GM12878 (cell line): ENCODE results near the gene ALDH1A1.

Experiments used
- ESRRA ChIP-seq: IDR thresholded peaks from 2 replicates; pipeline ENCODE4 v1.6.1; 2012; ENCODE audit warnings: mild to moderate bottlenecking, low read length, improper control_type of control experiment
- JUNB ChIP-seq: IDR thresholded peaks from 2 replicates; pipeline ENCODE4 v1.6.1; 2016; ENCODE audit warnings: antibody characterized with exemption, mild to moderate bottlenecking
- MYC ChIP-seq: IDR thresholded peaks from 2 replicates; pipeline ENCODE4 v1.6.1; 2011; ENCODE audit warnings: mild to moderate bottlenecking, low read length, moderate library complexity, inconsistent platforms; ENCODE audit not compliant: insufficient read depth, insufficient replicate concordance, insufficient read length, severe bottlenecking
- NR2F1 ChIP-seq: fragments of 450-650 bp; conservative IDR thresholded peaks from 2 replicates; pipeline ENCODE4 v1.6.1; 2017; ENCODE audit warnings: mild to moderate bottlenecking
- POLR2A ChIP-seq: IDR thresholded peaks from 2 replicates; pipeline ENCODE4 v1.6.1; 2011; ENCODE audit warnings: low read depth, mild to moderate bottlenecking, low read length
- POLR2AphosphoS5 ChIP-seq: IDR thresholded peaks from 2 replicates; pipeline ENCODE4 v1.6.1; 2011; ENCODE audit warnings: mild to moderate bottlenecking, low read length, inconsistent platforms
- SMC3 ChIP-seq: IDR thresholded peaks from 2 replicates; pipeline ENCODE4 v1.6.1; 2011; ENCODE audit warnings: low read length, improper control_type of control experiment, borderline replicate concordance
- SUZ12 ChIP-seq: fragments of 200-600 bp; sonication (generic); IDR thresholded peaks from one replicate; pipeline ENCODE4 v1.6.1; 2018; ENCODE audit warnings: antibody characterized with exemption, mild to moderate bottlenecking; ENCODE audit not compliant: unreplicated experiment
- TCF12 ChIP-seq: IDR thresholded peaks from 2 replicates; pipeline ENCODE4 v1.6.1; 2011; ENCODE audit warnings: low read depth, mild to moderate bottlenecking, low read length
- ZNF217 ChIP-seq: fragments of 450-650 bp; IDR thresholded peaks from 2 replicates; pipeline ENCODE4 v1.6.1; 2017; ENCODE audit warnings: antibody characterized with exemption, mild to moderate bottlenecking
- ZNF274 ChIP-seq: IDR thresholded peaks from one replicate; pipeline ENCODE4 v1.8.0; 2011; ENCODE audit not compliant: insufficient read length, insufficient read depth
- TF ChIP-seq, protein P1 (sequence below), 3 experiments: IDR thresholded peaks in 2 of 3; conservative IDR thresholded peaks in 1 of 3; 2 replicates each; pipeline ENCODE4 v1.5.1; 2011; ENCODE audit warnings: low read depth in 3 of 3, low read length in 3 of 3, mild to moderate bottlenecking in 3 of 3, control low read depth in 2 of 3, moderate library complexity in 2 of 3, inconsistent platforms in 1 of 3, mixed read lengths in 1 of 3; ENCODE audit not compliant: control insufficient read depth in 2 of 3, insufficient read depth in 1 of 3; ENCODE audit errors: extremely low read depth in 1 of 3
- TF ChIP-seq, protein P2 (sequence below): fragments of 450-650 bp; IDR thresholded peaks from 2 replicates; pipeline ENCODE4 v1.6.1; 2017; ENCODE audit warnings: mild to moderate bottlenecking

DNA sequence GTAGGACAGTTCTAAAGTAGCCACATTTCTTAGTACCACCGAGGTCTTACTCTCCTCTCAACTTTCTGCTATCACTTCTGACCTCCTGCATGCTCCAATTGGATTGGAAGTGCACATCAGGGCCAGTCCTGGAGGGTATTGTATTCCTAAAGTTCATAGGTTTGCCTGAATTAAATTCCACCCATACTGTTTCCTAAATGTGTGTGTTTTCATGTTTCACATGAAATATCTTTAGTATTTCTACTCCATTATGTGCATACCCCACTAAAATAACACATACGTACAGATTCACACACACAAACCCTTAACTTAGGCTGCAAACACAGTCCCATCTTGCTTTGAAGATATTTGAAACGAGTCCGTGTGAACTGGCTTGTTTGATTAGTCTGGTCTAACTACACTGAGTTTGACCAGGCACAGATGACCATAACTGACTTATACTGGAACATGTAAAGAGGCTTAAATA is 24.8 kb downstream of the ALDH1A1 start:
- no peak for TF ChIP-seq SMC3
- TF ChIP-seq, protein P1, sequence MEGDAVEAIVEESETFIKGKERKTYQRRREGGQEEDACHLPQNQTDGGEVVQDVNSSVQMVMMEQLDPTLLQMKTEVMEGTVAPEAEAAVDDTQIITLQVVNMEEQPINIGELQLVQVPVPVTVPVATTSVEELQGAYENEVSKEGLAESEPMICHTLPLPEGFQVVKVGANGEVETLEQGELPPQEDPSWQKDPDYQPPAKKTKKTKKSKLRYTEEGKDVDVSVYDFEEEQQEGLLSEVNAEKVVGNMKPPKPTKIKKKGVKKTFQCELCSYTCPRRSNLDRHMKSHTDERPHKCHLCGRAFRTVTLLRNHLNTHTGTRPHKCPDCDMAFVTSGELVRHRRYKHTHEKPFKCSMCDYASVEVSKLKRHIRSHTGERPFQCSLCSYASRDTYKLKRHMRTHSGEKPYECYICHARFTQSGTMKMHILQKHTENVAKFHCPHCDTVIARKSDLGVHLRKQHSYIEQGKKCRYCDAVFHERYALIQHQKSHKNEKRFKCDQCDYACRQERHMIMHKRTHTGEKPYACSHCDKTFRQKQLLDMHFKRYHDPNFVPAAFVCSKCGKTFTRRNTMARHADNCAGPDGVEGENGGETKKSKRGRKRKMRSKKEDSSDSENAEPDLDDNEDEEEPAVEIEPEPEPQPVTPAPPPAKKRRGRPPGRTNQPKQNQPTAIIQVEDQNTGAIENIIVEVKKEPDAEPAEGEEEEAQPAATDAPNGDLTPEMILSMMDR (IDR thresholded peaks at IDR 0.05 in 2 of 3, conservative IDR thresholded peaks at IDR 0.05 in 1 of 3; ENCODE audit: control insufficient read depth in 2 of 3, extremely low read depth in 1 of 3, insufficient read depth in 1 of 3, low read depth in 3 of 3, low read length in 3 of 3) = no peak
- TF ChIP-seq ESRRA = no peak
- no peak for TF ChIP-seq POLR2A
- TF ChIP-seq JUNB = no peak
- no peak for TF ChIP-seq SUZ12
- TF ChIP-seq ZNF217 = no peak
- TF ChIP-seq POLR2AphosphoS5 = no peak
- no peak for TF ChIP-seq TCF12
- no peak for TF ChIP-seq NR2F1
- TF ChIP-seq MYC = no peak
- TF ChIP-seq ZNF274 = no peak
- TF ChIP-seq, protein P2, sequence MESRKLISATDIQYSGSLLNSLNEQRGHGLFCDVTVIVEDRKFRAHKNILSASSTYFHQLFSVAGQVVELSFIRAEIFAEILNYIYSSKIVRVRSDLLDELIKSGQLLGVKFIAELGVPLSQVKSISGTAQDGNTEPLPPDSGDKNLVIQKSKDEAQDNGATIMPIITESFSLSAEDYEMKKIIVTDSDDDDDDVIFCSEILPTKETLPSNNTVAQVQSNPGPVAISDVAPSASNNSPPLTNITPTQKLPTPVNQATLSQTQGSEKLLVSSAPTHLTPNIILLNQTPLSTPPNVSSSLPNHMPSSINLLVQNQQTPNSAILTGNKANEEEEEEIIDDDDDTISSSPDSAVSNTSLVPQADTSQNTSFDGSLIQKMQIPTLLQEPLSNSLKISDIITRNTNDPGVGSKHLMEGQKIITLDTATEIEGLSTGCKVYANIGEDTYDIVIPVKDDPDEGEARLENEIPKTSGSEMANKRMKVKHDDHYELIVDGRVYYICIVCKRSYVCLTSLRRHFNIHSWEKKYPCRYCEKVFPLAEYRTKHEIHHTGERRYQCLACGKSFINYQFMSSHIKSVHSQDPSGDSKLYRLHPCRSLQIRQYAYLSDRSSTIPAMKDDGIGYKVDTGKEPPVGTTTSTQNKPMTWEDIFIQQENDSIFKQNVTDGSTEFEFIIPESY = no peak
